K562 (cell line): ENCODE measurements around the gene SEC31A. TPM values are rescaled to one million over a fixed set of nuclear protein-coding genes. Genes with fewer than 3 reads are reported as not detected.

Source experiments
- CBX3 ChIP-seq, 2 experiments: IDR thresholded peaks; 1 replicate in 1 of 2; 2 replicates in 1 of 2; pipeline ENCODE4 v1.6.1; 2012; ENCODE audit warnings: inconsistent platforms in 2 of 2, low read length in 2 of 2, borderline replicate concordance in 1 of 2, control low read depth in 1 of 2
- MTF1 ChIP-seq: fragments of 250-450 bp; sonication (Bioruptor Pico); IDR thresholded peaks from 2 replicates; pipeline ENCODE4 v1.9.0; 2021; ENCODE audit warnings: moderate library complexity, mild to moderate bottlenecking, inconsistent platforms, borderline replicate concordance
- PHF8 ChIP-seq: fragments of 200-600 bp; sonication (generic); IDR thresholded peaks from 2 replicates; pipeline ENCODE4 v1.6.1; 2012; ENCODE audit warnings: mixed run types, mild to moderate bottlenecking, inconsistent platforms, low read length, moderate library complexity, borderline replicate concordance
- RBBP5 ChIP-seq: fragments of 200-600 bp; sonication (generic); IDR thresholded peaks from 2 replicates; pipeline ENCODE4 v1.6.1; 2012; ENCODE audit warnings: borderline replicate concordance, mild to moderate bottlenecking, low read length, control low read depth, inconsistent platforms; ENCODE audit not compliant: insufficient read depth, poor library complexity, severe bottlenecking
- TCFL5 ChIP-seq: fragments of 250-450 bp; sonication (Bioruptor Pico); conservative IDR thresholded peaks from 2 replicates; pipeline ENCODE4 v1.6.1; 2021; ENCODE audit warnings: mild to moderate bottlenecking, moderate library complexity, matching md5 sums
- U2AF2 ChIP-seq: fragments of 200-400 bp; formaldehyde crosslinking; optimal IDR thresholded peaks from 2 replicates; pipeline ENCODE3; 2017; ENCODE audit warnings: low read depth, mild to moderate bottlenecking, low read length
- ZNF696 ChIP-seq: fragments of 250-450 bp; sonication (Bioruptor Pico); conservative IDR thresholded peaks from 2 replicates; pipeline ENCODE4 v1.4.0; 2020; ENCODE audit warnings: mild to moderate bottlenecking, moderate library complexity
- polyA plus RNA-seq, 8 experiments: library from polyadenylated mRNA; depleted of rRNA in 4 of 8; stranded (reverse) in 5 of 8; unstranded in 3 of 8; fragments of >200 nt; fragmentation: Nextera tagmentation in 2 of 8; fragmentation: Illumina TruSeq in 1 of 8; extraction: Ambion mirVana in 2 of 8; extraction: Trizol in 1 of 8; gene quantifications; 2 replicates each; pipeline versions ENCODE4 v1.2.1 to v1.2.3, GENCODE V29; 2011 to 2014; ENCODE audit warnings: inconsistent platforms in 1 of 8, missing spikeins in 1 of 8
- total RNA-seq, 7 experiments: library from RNA; depleted of rRNA in 6 of 7; stranded (reverse); fragments of >200 nt in 6 of 7; fragmentation: Illumina TruSeq in 2 of 7; extraction: Trizol in 2 of 7; gene quantifications; 2 replicates each; pipeline versions ENCODE4 v1.2.1 to v1.2.3, GENCODE V29; 2011 to 2021; ENCODE audit warnings: low replicate concordance in 1 of 7
- TF ChIP-seq, protein P1 (sequence below): sonication (generic); formaldehyde crosslinking; IDR thresholded peaks from 2 replicates; pipeline ENCODE4 v1.8.0; 2022; ENCODE audit warnings: missing genetic modification reagents, mild to moderate bottlenecking, moderate library complexity, borderline replicate concordance
- TF ChIP-seq, protein P2 (sequence below), 2 experiments: fragments of 200-800 bp in 1 of 2; sonication (Bioruptor generic) in 1 of 2; sonication (generic) in 1 of 2; formaldehyde crosslinking in 1 of 2; IDR thresholded peaks in 1 of 2; conservative IDR thresholded peaks in 1 of 2; 2 replicates each; pipeline versions ENCODE4 v1.5.0 to v1.6.1; 2016 to 2020; ENCODE audit warnings: missing compliant biosample characterization in 1 of 2, missing genetic modification characterization in 1 of 2, missing genetic modification reagents in 1 of 2

SEC31A gene
- total and polyA plus RNA-seq, 9 of the 15 experiments (the other 6 are each of a cell fraction or from before 2014, with no cell fraction given), result 78.9 to 241 (median 173) TPM

DNA sequence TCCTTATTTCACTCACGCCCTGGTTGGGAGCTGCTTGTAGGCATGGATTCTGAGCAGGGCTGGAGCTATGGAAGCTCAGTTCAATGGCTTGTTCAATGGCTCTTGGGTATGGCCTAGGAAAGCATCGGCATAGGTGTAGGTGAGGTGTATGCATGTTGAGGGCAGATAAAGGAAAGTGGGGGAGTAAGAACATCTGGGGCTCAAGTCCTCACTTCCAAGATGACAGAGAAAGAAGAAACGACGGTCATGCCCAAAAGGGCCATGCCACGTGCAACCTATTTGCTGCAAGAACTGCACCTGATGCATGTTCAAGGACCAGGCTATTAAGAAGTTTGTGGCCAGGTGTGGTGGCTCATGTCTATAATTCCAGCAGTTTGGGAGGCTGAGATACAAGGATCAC lies 115.7 kb downstream of the SEC31A start (continued):
- no peak for TF ChIP-seq RBBP5
- TF ChIP-seq, protein P1, sequence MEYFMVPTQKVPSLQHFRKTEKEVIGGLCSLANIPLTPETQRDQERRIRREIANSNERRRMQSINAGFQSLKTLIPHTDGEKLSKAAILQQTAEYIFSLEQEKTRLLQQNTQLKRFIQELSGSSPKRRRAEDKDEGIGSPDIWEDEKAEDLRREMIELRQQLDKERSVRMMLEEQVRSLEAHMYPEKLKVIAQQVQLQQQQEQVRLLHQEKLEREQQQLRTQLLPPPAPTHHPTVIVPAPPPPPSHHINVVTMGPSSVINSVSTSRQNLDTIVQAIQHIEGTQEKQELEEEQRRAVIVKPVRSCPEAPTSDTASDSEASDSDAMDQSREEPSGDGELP (CRISPR knock-in tag), result no peak
- TF ChIP-seq U2AF2, result no peak
- no peak for TF ChIP-seq MTF1 (CRISPR knock-in tag)
- TF ChIP-seq, protein P2, sequence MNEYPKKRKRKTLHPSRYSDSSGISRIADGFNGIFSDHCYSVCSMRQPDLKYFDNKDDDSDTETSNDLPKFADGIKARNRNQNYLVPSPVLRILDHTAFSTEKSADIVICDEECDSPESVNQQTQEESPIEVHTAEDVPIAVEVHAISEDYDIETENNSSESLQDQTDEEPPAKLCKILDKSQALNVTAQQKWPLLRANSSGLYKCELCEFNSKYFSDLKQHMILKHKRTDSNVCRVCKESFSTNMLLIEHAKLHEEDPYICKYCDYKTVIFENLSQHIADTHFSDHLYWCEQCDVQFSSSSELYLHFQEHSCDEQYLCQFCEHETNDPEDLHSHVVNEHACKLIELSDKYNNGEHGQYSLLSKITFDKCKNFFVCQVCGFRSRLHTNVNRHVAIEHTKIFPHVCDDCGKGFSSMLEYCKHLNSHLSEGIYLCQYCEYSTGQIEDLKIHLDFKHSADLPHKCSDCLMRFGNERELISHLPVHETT (CRISPR knock-in tag; conservative IDR thresholded peaks at IDR 0.05 in 1 of 2, IDR thresholded peaks at IDR 0.05 in 1 of 2), result no peak
- TF ChIP-seq TCFL5 (CRISPR knock-in tag), result no peak
- no peak for TF ChIP-seq ZNF696 (CRISPR knock-in tag)
- no peak for TF ChIP-seq PHF8
- TF ChIP-seq CBX3 (IDR thresholded peaks at IDR 0.05; ENCODE audit: borderline replicate concordance in 1 of 2, low read length in 2 of 2), result no peak
